ENCODE measurements around the gene FXYD6.

The FXYD6 gene

GRCh38 chr11:117872420-117872961 is 4.0 kb downstream of the FXYD6 start:
- TF ChIP-seq CTCF (IDR thresholded peaks at IDR 0.05; ENCODE audit: low read depth, low read length) (no peak), MYC (IDR thresholded peaks at IDR 0.05; ENCODE audit: low read depth, low read length) (no peak), MAX (IDR thresholded peaks at IDR 0.05; ENCODE audit: low read depth, low read length) (no peak), POLR2A (IDR thresholded peaks at IDR 0.05; ENCODE audit: extremely low read depth, insufficient read length) (no peak)
- no peak overlapping the region for H3K4me3 ChIP-seq (ENCODE audit: low read depth, low read length)
- DNase-seq (ENCODE audit: low read depth): no peak

- no peak overlapping the region for H3K4me3 ChIP-seq (ENCODE audit: low read depth, low read length)
- DNase-seq (ENCODE audit: low read depth): no peak
- no peak for TF ChIP-seq MAX (IDR thresholded peaks at IDR 0.05; ENCODE audit: low read depth, low read length)
- no peak for TF ChIP-seq CTCF (IDR thresholded peaks at IDR 0.05; ENCODE audit: low read depth, low read length)
- no peak for TF ChIP-seq MYC (IDR thresholded peaks at IDR 0.05; ENCODE audit: low read depth, low read length)
- no peak for TF ChIP-seq POLR2A (IDR thresholded peaks at IDR 0.05; ENCODE audit: extremely low read depth, insufficient read length)
These were observed 4.7 kb downstream of the FXYD6 start for GRCh38 chr11:117871784-117872183.

- no peak overlapping the region for H3K4me3 ChIP-seq (ENCODE audit: low read depth, low read length)
- TF ChIP-seq CTCF (IDR thresholded peaks at IDR 0.05; ENCODE audit: low read depth, low read length) (no peak), MYC (IDR thresholded peaks at IDR 0.05; ENCODE audit: low read depth, low read length) (no peak), POLR2A (IDR thresholded peaks at IDR 0.05; ENCODE audit: extremely low read depth, insufficient read length) (no peak), MAX (IDR thresholded peaks at IDR 0.05; ENCODE audit: low read depth, low read length) (no peak)
- DNase-seq (ENCODE audit: low read depth): no peak
These were observed 5.3 kb downstream of the FXYD6 start for GRCh38 chr11:117871160-117871559.

- no peak for TF ChIP-seq MYC (IDR thresholded peaks at IDR 0.05; ENCODE audit: low read depth, low read length)
- H3K4me3 ChIP-seq (ENCODE audit: low read depth, low read length): no peak overlapping the region
- DNase-seq (ENCODE audit: low read depth): no peak
These were observed 6.1 kb downstream of the FXYD6 start for GRCh38 chr11:117870103-117870952.

- H3K4me3 ChIP-seq (ENCODE audit: low read depth, low read length): no peak overlapping the region
- TF ChIP-seq MYC (IDR thresholded peaks at IDR 0.05; ENCODE audit: low read depth, low read length): no peak
- TF ChIP-seq CTCF (IDR thresholded peaks at IDR 0.05; ENCODE audit: low read depth, low read length): no peak
- no peak for TF ChIP-seq MAX (IDR thresholded peaks at IDR 0.05; ENCODE audit: low read depth, low read length)
- TF ChIP-seq POLR2A (IDR thresholded peaks at IDR 0.05; ENCODE audit: extremely low read depth, insufficient read length): no peak
- no peak for DNase-seq (ENCODE audit: low read depth)
These were observed 6.9 kb downstream of the FXYD6 start for GRCh38 chr11:117869604-117870003.

- no peak for DNase-seq (ENCODE audit: low read depth)
- TF ChIP-seq MAX (IDR thresholded peaks at IDR 0.05; ENCODE audit: low read depth, low read length) (no peak), POLR2A (IDR thresholded peaks at IDR 0.05; ENCODE audit: extremely low read depth, insufficient read length) (no peak), MYC (IDR thresholded peaks at IDR 0.05; ENCODE audit: low read depth, low read length) (no peak), CTCF (IDR thresholded peaks at IDR 0.05; ENCODE audit: low read depth, low read length) (no peak)
- H3K4me3 ChIP-seq (ENCODE audit: low read depth, low read length): no peak overlapping the region
These were observed 7.5 kb downstream of the FXYD6 start for GRCh38 chr11:117868815-117869561.

Measured in NB4 (cell line).